Measurements from ENCODE around the gene KCNJ15. TPM values are rescaled to one million over a fixed set of nuclear protein-coding genes. Genes with fewer than 3 reads are reported as not detected.

KCNJ15 gene
- total and polyA plus RNA-seq, 2 donors (not counting 1 experiment from before 2014, with no cell fraction given) = 0.44 to 0.83 TPM

DNA sequence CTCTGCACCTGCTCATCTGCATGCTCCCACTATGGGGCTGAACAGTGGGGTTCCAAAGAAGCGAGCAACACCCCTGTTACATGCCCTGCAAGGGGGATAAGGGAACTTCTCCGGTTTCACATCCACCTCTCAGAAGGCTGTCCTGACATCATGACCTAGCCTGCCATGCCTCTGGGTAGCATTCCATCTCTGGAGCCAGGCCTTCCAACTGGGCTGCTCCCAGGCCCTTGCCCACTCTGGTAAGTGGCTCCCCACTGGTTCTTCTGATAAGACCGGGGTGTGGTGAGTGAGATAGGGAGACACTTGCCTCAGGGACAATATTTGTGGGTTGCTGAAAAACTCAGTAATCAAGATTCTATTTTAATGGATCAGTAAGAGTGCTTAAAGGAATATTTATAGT, 57.8 kb downstream of the KCNJ15 start:
- H3K4me3 ChIP-seq (replicated peaks in 1 of 4; ENCODE audit: control extremely low read depth in 1 of 4, insufficient read depth in 1 of 4, low read depth in 3 of 4, low read length in 4 of 4) = no peak overlapping the region
- TF ChIP-seq, protein P1, sequence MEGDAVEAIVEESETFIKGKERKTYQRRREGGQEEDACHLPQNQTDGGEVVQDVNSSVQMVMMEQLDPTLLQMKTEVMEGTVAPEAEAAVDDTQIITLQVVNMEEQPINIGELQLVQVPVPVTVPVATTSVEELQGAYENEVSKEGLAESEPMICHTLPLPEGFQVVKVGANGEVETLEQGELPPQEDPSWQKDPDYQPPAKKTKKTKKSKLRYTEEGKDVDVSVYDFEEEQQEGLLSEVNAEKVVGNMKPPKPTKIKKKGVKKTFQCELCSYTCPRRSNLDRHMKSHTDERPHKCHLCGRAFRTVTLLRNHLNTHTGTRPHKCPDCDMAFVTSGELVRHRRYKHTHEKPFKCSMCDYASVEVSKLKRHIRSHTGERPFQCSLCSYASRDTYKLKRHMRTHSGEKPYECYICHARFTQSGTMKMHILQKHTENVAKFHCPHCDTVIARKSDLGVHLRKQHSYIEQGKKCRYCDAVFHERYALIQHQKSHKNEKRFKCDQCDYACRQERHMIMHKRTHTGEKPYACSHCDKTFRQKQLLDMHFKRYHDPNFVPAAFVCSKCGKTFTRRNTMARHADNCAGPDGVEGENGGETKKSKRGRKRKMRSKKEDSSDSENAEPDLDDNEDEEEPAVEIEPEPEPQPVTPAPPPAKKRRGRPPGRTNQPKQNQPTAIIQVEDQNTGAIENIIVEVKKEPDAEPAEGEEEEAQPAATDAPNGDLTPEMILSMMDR (conservative IDR thresholded peaks at IDR 0.05 in 1 of 2, IDR thresholded peaks at IDR 0.05 in 1 of 2; ENCODE audit: low read depth in 1 of 2, low read length in 2 of 2) = no peak
- TF ChIP-seq EZH2 (IDR thresholded peaks at IDR 0.05; ENCODE audit: low read length, missing control alignments) = no peak
- H3K27me3 ChIP-seq (ENCODE audit: control insufficient read depth, insufficient read depth, low read length) = no peaks in the 10 kb centered on the region
- no peaks in the 10 kb centered on the region for H3K36me3 ChIP-seq (ENCODE audit: control insufficient read depth, insufficient read depth, low read length)
- H3K4me2 ChIP-seq (ENCODE audit: extremely low read depth, insufficient read depth, low read length) = no peak overlapping the region
- no peaks in the 10 kb centered on the region for H3K79me2 ChIP-seq (ENCODE audit: control insufficient read depth, insufficient read depth, low read length)
- H4K20me1 ChIP-seq (ENCODE audit: control insufficient read depth, extremely low read depth, insufficient read depth, low read length) = no peaks in the 10 kb centered on the region
- no peaks in the 10 kb centered on the region for H3K9me3 ChIP-seq (ENCODE audit: control insufficient read depth, insufficient read depth, low read depth, low read length)
- H2AFZ ChIP-seq (ENCODE audit: low read length) = no peak overlapping the region
- no peaks in the 10 kb centered on the region for H3K4me1 ChIP-seq (ENCODE audit: control insufficient read depth, extremely low read depth, insufficient read depth, low read length)
- no peak for DNase-seq (ENCODE audit: low read depth in 2 of 2)
- no peak overlapping the region for H3K27ac ChIP-seq (ENCODE audit: insufficient read depth, low read length)
- H3K9ac ChIP-seq (ENCODE audit: insufficient read depth, low read length) = no peak overlapping the region

DNA sequence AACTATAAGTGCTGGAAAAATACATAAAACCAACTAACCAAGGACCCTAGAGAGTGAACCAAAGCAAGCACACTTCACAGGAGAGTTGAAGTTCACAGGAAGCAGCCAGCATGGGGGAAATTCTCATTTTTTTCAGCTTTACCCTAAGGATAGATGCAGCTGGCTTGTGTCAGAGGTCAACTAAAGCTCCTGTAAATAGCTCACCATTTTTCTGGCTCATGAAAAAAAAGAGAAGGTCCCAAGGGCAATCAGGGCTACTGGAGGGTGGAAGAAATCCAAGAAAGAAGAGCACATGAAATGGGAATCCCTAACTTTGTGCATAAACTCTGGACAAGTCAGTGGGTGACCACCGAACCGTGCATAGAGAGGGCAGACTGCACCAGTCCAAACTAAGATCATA, 58.3 kb downstream of the KCNJ15 start:
- H2AFZ ChIP-seq (ENCODE audit: low read length) = no peak overlapping the region

DNA sequence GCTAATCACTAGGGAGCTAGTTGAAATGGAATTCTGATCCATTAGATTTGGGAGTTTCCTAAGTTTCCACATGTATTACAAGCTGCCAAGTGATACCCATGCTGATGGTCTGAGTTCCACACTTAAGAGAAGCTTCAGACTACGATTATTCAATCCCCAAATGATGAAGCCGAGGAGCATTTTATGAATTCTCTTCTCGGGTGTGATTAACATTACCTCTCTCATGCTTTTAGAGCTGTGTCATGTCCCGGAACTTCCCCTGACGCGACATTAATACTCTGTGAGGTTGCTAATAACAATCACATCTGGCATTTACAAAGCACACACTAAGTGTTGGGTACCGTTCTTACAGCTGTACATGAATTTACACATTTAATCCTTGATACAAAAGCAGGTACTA, 63.0 kb downstream of the KCNJ15 start:
- H2AFZ ChIP-seq (ENCODE audit: low read length) = no peak overlapping the region
- no peaks in the 10 kb centered on the region for H3K4me1 ChIP-seq (ENCODE audit: control insufficient read depth, extremely low read depth, insufficient read depth, low read length)
- no peaks in the 10 kb centered on the region for H3K79me2 ChIP-seq (ENCODE audit: control insufficient read depth, insufficient read depth, low read length)
- H3K9ac ChIP-seq (ENCODE audit: insufficient read depth, low read length) = no peak overlapping the region
- no peak for TF ChIP-seq EZH2 (IDR thresholded peaks at IDR 0.05; ENCODE audit: low read length, missing control alignments)
- TF ChIP-seq, protein P1 (conservative IDR thresholded peaks at IDR 0.05 in 1 of 2, IDR thresholded peaks at IDR 0.05 in 1 of 2; ENCODE audit: low read depth in 1 of 2, low read length in 2 of 2) = no peak
- H3K4me3 ChIP-seq (replicated peaks in 1 of 4; ENCODE audit: control extremely low read depth in 1 of 4, insufficient read depth in 1 of 4, low read depth in 3 of 4, low read length in 4 of 4) = no peak overlapping the region
- H3K9me3 ChIP-seq (ENCODE audit: control insufficient read depth, insufficient read depth, low read depth, low read length) = no peaks in the 10 kb centered on the region
- H4K20me1 ChIP-seq (ENCODE audit: control insufficient read depth, extremely low read depth, insufficient read depth, low read length) = no peaks in the 10 kb centered on the region
- H3K27ac ChIP-seq (ENCODE audit: insufficient read depth, low read length) = no peak overlapping the region
- peak in 1 of 2 donors; percentile 76 for DNase-seq (ENCODE audit: low read depth in 2 of 2)
- H3K36me3 ChIP-seq (ENCODE audit: control insufficient read depth, insufficient read depth, low read length) = no peaks in the 10 kb centered on the region
- H3K27me3 ChIP-seq (ENCODE audit: control insufficient read depth, insufficient read depth, low read length) = no peaks in the 10 kb centered on the region
- H3K4me2 ChIP-seq (ENCODE audit: extremely low read depth, insufficient read depth, low read length) = no peak overlapping the region

More for the DNA sequence above, 58.3 kb downstream of the KCNJ15 start:
- Histone ChIP-seq H3K4me2 (ENCODE audit: extremely low read depth, insufficient read depth, low read length) (no peak overlapping the region), H3K9me3 (ENCODE audit: control insufficient read depth, insufficient read depth, low read depth, low read length) (no peaks in the 10 kb centered on the region), H3K4me1 (ENCODE audit: control insufficient read depth, extremely low read depth, insufficient read depth, low read length) (no peaks in the 10 kb centered on the region), H3K79me2 (ENCODE audit: control insufficient read depth, insufficient read depth, low read length) (no peaks in the 10 kb centered on the region), H3K9ac (ENCODE audit: insufficient read depth, low read length) (no peak overlapping the region), H3K27ac (ENCODE audit: insufficient read depth, low read length) (no peak overlapping the region), H3K27me3 (ENCODE audit: control insufficient read depth, insufficient read depth, low read length) (no peaks in the 10 kb centered on the region), H3K36me3 (ENCODE audit: control insufficient read depth, insufficient read depth, low read length) (no peaks in the 10 kb centered on the region), H3K4me3 (replicated peaks in 1 of 4; ENCODE audit: control extremely low read depth in 1 of 4, insufficient read depth in 1 of 4, low read depth in 3 of 4, low read length in 4 of 4) (no peak overlapping the region), H4K20me1 (ENCODE audit: control insufficient read depth, extremely low read depth, insufficient read depth, low read length) (no peaks in the 10 kb centered on the region)
- TF ChIP-seq, protein P1 (conservative IDR thresholded peaks at IDR 0.05 in 1 of 2, IDR thresholded peaks at IDR 0.05 in 1 of 2; ENCODE audit: low read depth in 1 of 2, low read length in 2 of 2) = no peak
- no peak for TF ChIP-seq EZH2 (IDR thresholded peaks at IDR 0.05; ENCODE audit: low read length, missing control alignments)
- DNase-seq (ENCODE audit: low read depth in 2 of 2) = no peak
